ES-I3 (cell line): Measurements from ENCODE around the gene PRR30.
"Not testable (repeated sequence)": the region's sequence is repeated elsewhere in the genome, so short reads cannot be mapped to it uniquely, and the experiment has no call there.

Experiments used
- H3K36me3 ChIP-seq: 2 replicates; pipeline ENCODE4 v1.6.1; 2013; ENCODE audit warnings: mild to moderate bottlenecking, low read length, control low read depth, moderate library complexity; ENCODE audit not compliant: insufficient read depth
- H3K4me1 ChIP-seq: 2 replicates; pipeline ENCODE4 v1.6.1; 2013; ENCODE audit warnings: mild to moderate bottlenecking, control low read depth, low read length; ENCODE audit not compliant: insufficient read depth
- H3K9ac ChIP-seq: 2 replicates; pipeline ENCODE4 v1.6.1; 2013; ENCODE audit warnings: low read depth, mild to moderate bottlenecking, low read length, moderate library complexity
- H3K9me3 ChIP-seq: 2 replicates; pipeline ENCODE4 v1.6.1; 2013; ENCODE audit warnings: mild to moderate bottlenecking, low read length, moderate library complexity; ENCODE audit not compliant: control insufficient read depth, insufficient read depth

PRR30 gene

DNA sequence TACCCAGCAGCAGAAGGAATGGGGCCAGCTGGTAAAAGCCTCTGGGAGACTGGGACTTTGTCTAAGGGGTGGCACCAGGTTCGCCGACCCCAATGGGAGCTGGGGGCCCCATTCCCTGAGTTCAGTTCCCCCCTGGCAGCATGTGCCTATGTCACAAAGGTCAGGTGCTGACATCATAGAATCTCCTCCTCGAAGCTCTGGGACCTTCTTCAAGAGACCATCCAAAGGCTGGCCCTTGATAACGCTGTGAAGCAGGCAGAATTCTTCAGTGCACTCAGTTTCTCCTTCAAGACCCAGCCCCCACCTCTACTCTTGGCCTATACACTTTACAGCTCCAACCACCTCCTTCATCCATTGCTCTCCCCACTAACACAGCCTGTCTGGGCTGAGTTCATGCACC lies at the start of gene PRR30:
Gene PRR30, minus strand, starts transcription at position 101 of the 400 bp plus-strand sequence. CDS start 1,081 bp downstream, outside the sequence.
- Histone ChIP-seq H3K9me3 (no peaks in the 10 kb centered on the region), H3K9ac (no peak within 1 kb of the TSS), H3K36me3 (no peaks in the 10 kb centered on the region), H3K4me1 (no peaks in the 10 kb centered on the region)

DNA sequence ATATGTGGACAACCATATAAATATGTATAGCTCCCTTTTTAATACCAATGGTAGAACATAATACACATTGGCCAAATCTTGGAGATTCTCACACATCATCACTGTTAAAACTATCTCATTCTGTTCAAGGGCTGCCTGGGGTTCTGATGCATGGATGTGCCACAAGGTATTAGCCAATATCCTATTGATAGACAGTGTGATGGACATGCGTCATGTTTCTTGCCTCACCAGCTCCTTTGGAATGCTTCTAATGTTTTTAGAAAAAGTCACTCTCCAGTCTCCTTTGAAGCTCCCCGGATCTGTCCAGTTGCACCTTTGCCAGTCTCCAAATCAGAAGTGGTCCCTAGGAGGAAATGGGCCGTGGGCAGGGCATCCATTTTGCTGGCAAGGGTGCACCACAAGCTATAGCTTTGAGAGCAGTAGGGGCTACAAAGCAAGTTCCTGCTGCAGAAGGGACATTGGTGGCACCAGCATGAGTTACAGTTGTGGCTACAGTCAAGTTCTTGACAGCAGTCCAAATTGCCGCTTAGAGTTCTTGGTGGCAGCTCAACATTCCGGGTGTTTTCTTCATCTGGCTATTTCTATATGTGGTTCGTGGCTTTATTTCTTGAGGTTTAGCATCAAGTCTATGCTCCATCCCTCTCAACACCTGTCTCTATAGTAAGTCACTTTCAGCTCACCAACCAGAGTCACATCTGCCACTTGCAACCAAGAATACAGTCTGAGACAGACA lies 47.6 kb upstream of the PRR30 start:
- H3K9me3 ChIP-seq: no peaks in the 10 kb centered on the region
- H3K4me1 ChIP-seq: no peaks in the 10 kb centered on the region
- H3K9ac ChIP-seq: no peak overlapping the region
- H3K36me3 ChIP-seq: no peaks in the 10 kb centered on the region

DNA sequence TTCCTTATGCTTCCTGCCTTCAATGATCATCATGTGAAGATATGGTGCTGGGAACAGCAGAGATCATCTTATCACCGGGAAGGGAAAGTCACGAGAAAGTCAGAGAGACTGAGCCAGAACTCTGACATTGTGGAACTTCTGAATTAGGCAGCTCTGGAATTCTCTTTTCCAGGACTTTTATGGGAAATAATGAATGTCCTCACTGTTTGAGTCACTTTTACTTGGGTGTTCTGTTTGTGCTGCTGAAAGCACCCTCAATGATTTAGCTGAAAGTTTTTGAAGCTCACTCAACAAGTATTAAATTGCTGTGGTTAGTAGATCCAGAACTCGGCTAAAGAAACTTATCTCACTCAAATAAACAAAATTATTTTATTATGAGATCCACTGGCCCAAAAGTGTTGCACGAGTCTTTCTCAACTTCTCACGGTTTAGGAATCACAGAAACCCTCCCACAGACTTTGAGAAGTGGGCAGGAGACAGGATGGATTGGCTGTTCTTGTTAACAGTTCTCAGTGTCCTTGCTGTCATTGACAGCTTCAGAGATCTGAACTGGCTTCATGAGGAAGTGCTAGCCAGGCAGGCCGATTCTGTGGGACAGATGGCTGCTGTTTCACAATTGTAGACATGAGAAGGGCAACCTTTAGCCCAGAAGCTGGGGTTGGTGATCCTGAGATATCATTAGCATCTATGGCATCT lies 46.3 kb upstream of the PRR30 start:
- H3K36me3 ChIP-seq: no peaks in the 10 kb centered on the region
- H3K4me1 ChIP-seq: no peaks in the 10 kb centered on the region
- H3K9me3 ChIP-seq: no peaks in the 10 kb centered on the region
- H3K9ac ChIP-seq: no peak overlapping the region

DNA sequence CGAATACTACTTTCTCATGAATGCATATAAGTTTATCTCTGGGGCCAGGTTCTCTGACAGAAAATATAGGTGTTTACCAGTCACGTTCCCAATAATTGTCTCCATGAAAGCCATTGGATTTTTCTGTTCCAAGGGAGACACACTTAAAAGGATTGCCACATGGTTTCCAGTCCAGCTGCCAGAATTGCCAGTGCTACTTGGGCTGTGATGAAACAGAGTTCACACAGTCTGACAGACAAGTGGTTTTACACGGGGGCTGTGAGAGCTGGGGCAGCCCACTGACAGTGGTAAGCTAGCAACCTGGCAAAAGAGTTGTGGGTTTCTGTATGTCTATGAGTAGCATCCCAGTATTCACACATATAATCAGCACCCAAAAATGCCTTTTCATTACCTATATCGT lies 44.9 kb upstream of the PRR30 start:
- no peak overlapping the region for H3K9ac ChIP-seq
- no peaks in the 10 kb centered on the region for H3K9me3 ChIP-seq
- H3K4me1 ChIP-seq: no peaks in the 10 kb centered on the region
- no peaks in the 10 kb centered on the region for H3K36me3 ChIP-seq

DNA sequence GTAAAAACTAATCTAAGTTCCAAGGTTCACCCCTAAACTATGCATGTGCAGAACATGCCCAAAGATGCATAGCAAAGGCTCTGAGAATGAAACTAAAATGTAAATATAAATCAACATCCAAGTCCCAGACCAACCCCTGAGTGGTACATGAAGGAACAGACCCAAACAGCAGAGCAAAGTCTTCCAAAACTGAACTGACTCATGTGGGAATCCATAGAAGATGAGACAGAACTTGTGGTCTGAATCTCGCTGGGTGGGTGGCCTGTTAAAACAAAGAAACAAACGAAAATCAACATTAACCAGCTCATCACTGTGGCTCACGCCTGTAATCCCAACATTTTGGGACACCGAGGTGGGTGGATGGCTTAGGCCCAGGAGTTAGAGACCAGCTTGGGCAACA lies 43.1 kb upstream of the PRR30 start:
- Histone ChIP-seq H3K9me3 (no peaks in the 10 kb centered on the region), H3K9ac (no peak overlapping the region), H3K36me3 (no peaks in the 10 kb centered on the region), H3K4me1 (no peaks in the 10 kb centered on the region)

DNA sequence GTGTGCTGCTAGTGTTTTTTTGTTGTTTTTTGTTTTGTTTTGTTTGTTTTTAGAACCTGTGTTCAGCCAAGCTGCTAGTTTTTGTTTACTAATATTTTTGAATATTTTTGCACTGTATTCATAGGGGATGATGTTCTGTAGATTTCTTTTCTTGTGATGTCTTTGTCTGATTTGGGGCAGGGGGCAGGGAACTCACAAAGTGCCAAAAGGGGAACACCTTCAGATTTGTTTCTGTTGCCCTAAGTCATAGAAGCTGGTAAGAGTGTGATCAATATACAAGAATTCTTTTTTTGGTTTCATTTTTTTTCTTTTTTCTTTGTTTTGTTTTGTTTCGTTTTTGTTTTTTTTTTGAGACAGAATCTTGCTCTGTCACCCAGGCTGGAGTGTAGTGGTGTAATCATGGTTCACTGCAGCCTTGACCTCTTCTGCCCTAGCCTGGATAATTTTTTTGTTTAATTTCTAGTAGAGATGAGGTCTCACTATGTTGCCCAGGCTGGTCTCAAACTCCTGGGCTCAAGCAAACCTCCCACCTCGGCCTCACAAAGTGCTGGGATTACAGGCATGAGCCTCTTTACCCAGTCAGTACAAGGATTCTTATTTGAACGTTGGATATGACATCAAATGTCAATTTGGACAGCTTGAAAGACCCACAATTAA lies 40.3 kb upstream of the PRR30 start:
- Histone ChIP-seq H3K9me3 (no peaks in the 10 kb centered on the region), H3K36me3 (no peaks in the 10 kb centered on the region), H3K4me1 (no peaks in the 10 kb centered on the region), H3K9ac (no peak overlapping the region)

DNA sequence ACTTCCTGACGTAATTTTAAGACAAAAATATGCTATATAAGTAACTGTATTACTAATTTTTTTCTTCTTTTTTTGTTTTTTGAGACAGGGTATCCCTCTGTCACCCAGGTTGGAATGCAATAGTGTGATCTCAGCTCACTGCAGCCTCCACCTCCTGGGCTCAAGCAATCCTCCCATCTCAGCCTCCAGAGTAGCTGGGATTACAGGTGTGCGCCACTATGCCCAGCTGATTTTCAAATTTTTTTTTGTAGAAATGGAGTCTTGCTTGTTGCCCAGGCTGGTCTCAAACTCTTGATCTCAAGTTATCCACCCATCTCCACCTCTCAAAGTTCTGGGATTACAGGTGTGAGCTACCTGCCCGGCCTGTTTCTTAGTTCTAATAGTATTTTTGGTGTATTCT lies 39.3 kb upstream of the PRR30 start:
- Histone ChIP-seq H3K4me1 (no peaks in the 10 kb centered on the region), H3K36me3 (no peaks in the 10 kb centered on the region), H3K9ac (no peak overlapping the region)

DNA sequence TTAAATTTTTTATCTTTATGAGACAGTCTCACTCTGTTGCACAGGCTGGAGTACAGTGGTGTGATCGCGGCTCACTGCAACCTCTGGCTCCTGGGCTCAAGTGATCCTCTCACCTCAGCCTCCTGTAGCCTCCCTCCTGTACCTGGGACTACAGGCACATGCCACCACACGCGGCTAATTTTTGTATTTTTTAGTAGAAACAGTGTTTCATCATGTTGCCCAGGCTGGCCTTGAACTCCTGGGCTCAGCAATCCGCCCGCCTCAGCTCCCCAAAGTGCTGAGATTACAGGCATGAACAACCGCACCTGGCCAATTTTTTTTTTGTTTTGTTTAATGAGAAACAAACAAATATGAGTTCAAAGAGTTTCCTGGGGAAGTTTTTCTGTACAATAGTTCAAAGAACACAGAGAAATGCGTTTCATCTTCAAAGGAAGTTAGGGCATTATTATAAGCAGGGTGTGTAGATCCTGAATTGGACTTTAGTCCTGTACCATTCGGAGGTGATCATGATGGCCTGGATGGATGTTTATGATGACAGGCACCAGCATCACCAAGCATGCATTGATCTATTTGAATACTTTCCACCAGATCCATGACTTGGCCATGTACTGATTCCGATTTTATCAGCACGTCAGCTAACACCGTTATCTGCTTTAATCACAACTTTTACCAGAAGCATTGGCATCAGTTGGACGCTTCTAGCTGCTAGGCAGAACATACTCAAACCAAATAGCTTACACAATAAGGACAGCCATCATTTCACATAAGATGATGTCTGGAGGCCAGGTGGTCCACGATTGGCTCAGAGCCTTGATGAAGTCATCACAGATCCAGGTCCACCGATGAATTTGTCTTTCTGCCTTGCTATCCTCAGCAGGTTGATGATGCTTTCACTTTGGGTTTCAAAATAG lies 38.5 kb upstream of the PRR30 start:
- no peaks in the 10 kb centered on the region for H3K9me3 ChIP-seq
- H3K4me1 ChIP-seq: no peaks in the 10 kb centered on the region
- H3K9ac ChIP-seq: no peak overlapping the region
- H3K36me3 ChIP-seq: no peaks in the 10 kb centered on the region

More for the DNA sequence above, 39.3 kb upstream of the PRR30 start:
- H3K9me3 ChIP-seq: no peaks in the 10 kb centered on the region

DNA sequence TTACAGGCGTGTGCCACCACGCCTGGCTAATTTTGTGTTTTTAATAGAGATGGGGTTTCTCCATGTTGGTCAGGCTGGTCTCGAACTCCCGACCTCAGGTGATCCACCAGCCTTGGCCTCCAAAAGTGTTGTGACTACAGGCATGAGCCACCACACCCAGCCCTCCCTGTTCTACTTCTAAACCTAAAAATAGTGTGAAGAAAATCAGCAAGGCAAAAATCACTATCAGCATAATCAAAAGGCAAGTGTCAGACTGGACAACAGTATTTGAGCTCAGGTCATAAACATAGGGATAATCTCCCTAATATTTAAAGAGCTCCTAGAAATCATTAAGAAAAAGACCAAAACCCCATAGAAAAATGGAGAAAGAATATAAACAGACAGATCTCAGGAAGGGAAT lies 36.6 kb upstream of the PRR30 start:
- not testable (repeated sequence) for H3K36me3 ChIP-seq, H3K9me3 ChIP-seq, H3K4me1 ChIP-seq, H3K9ac ChIP-seq

DNA sequence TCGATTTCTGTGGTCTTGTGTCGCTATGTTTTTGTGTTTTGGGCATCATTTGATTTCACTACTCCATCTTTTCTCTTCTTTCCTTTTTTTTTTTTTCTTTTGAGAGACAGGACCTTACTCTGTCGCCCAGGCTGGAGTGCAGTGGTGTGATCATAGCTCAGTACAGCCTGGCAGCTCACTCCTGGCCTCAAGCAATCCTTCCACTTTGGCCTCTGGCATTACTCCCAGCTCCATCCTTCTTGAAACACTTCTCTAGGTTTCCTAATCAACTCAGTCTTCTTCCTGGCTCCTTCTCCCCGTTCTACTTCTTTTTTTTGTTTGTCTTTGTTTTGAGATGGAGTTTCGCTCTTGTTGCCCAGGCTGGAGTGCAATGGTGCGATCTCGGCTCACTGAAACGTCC lies 36.1 kb upstream of the PRR30 start:
- Histone ChIP-seq H3K9ac (no peak overlapping the region), H3K9me3 (no peaks in the 10 kb centered on the region), H3K36me3 (no peaks in the 10 kb centered on the region), H3K4me1 (no peaks in the 10 kb centered on the region)

DNA sequence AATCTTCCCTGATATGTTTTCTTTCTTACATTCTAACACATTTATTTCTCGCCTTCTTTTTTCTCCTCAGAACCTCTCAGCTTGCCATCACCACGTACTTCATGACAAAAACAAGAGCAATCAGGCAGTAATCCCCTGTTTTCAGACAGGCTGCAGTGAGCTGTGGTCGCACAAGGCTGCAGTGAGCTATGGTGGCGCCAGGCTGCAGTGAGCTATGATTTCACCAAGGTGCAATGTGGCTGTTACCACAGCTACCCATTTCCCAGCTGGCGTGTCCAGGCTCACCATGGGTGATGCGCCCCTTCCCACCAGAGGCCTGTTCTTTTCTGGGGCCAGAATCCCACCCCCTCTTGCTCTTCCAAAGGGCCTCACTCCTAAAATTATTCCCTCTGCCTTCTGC lies 35.4 kb upstream of the PRR30 start:
- Histone ChIP-seq H3K9me3 (no peaks in the 10 kb centered on the region), H3K9ac (no peak overlapping the region), H3K36me3 (no peaks in the 10 kb centered on the region), H3K4me1 (no peaks in the 10 kb centered on the region)

DNA sequence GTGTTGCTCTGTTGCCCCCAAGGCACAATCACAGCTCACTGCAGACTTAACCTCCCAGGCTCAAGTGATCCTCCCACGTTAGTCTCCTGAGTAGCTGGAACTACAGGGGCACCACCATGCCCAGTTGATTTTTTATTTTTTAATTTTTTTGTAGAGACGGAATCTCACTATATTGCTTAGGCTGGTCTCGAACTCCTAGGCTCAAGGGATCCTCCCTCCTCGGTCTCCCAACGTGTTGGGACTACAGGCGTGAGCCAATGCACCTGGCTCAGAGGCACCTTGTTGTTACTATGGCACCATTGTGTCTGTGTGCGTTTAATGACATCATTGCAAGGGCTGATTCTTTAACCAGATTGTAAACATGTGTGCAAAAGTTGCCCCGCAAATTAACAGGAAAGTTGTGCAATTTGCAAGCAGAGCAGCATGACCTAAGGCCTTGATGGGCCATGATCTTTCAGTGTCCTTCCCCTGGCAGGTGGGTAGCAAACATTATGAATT lies 32.2 kb upstream of the PRR30 start:
- Histone ChIP-seq H3K36me3 (no peaks in the 10 kb centered on the region), H3K9me3 (no peaks in the 10 kb centered on the region), H3K9ac (no peak overlapping the region), H3K4me1 (no peaks in the 10 kb centered on the region)

DNA sequence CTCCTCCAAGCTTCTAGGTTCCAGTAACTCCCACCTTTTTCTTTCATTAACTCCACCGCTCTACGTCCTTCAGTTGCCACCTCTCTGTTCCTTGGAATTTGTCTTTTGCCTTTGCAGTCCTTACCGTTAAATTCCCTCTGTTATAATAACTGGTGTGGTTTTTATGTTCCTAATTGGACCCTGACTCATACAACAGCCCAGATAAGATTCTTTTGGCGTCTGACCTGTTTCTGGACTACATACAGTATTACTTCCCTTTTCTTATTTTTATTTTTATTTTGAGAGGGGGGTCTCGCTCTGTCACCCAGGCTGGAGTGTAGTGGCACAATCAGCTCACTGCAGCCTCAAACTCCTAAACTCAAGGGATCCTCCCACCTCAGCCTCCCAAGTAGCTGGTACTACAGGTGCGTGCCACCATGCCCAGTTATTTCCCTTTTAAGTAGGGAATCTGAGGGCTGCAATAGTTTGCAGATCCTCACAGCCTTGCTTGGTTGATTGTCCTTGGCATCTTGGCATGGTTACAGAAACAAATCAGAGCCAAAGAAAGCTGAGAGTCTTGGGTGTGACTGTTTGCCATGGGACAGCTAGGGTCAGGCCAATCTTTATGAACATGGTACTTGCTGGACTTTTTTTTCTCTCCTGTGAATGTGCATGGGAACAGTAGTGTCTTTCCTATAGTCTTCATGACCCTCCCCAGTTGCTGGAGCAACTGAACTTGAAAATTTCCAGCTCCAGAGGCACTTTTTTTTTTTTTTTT lies 31.5 kb upstream of the PRR30 start:
- Histone ChIP-seq H3K36me3 (no peaks in the 10 kb centered on the region), H3K9ac (peak overlapping the region; percentile 52; the same call in 1 of the 2 replicates), H3K9me3 (no peaks in the 10 kb centered on the region), H3K4me1 (no peaks in the 10 kb centered on the region)
